ENCODE results near the gene NPPB.

The NPPB gene

DNA sequence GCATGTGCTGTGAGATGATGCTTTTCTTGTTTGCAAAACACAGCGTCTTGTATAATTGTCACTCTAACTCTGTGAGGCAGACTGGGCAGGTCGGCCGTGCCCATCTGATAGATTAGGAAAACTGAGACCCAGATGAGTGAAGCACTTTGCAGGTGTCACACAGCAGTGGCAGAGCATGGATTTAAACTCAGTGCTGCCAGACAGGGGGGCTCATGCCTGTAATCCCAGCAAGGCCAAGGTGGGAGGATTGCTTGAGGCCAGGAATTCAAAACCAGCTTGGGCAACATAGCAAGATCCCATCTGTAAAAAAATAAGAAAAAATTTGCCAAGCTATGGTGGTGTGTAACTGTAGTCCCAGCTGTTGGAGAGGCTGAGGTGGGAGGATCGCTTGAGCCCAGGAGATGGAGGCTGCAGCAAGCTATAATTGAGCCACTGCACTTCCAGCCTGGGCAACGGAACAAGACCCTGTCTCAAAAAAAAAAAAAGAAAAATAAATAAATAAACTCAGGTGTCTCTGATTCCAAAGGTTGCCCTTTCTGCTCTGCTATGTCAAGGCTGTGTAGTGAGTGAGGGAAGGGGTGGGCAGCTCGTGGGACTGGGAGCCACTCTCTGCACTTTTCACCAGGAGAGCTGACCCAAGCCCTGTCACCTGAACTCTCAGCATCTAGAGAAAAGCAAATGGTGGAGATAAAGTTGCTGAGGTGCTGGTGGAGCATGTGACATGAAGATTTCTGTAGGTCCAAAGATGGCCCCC, 32.9 kb upstream of the NPPB start:
- Histone ChIP-seq H3K4me3 (ENCODE audit: insufficient read depth, low read length, poor library complexity, severe bottlenecking) (no peak overlapping the region), H3K27ac (ENCODE audit: low read depth, low read length) (no peak overlapping the region), H3K4me2 (ENCODE audit: low read depth, low read length, poor library complexity, severe bottlenecking) (no peak overlapping the region), H3K9ac (ENCODE audit: low read length) (no peak overlapping the region), H3F3A (ENCODE audit: insufficient read depth) (no peaks in the 10 kb centered on the region), H3K36me3 (ENCODE audit: low read length) (no peaks in the 10 kb centered on the region), H3K9me2 (replicated peaks; ENCODE audit: insufficient read depth, low read length) (no peaks in the 10 kb centered on the region), H3K27me3 (ENCODE audit: low read length) (no peaks in the 10 kb centered on the region), H3K79me2 (ENCODE audit: insufficient read depth, low read length) (no peaks in the 10 kb centered on the region), H3K9me3 (ENCODE audit: insufficient read depth, low read length) (no peaks in the 10 kb centered on the region), H4K20me1 (ENCODE audit: low read depth, low read length) (no peaks in the 10 kb centered on the region), H2AFZ (ENCODE audit: low read depth, low read length, severe bottlenecking) (no peak overlapping the region)
- TF ChIP-seq, protein P1, sequence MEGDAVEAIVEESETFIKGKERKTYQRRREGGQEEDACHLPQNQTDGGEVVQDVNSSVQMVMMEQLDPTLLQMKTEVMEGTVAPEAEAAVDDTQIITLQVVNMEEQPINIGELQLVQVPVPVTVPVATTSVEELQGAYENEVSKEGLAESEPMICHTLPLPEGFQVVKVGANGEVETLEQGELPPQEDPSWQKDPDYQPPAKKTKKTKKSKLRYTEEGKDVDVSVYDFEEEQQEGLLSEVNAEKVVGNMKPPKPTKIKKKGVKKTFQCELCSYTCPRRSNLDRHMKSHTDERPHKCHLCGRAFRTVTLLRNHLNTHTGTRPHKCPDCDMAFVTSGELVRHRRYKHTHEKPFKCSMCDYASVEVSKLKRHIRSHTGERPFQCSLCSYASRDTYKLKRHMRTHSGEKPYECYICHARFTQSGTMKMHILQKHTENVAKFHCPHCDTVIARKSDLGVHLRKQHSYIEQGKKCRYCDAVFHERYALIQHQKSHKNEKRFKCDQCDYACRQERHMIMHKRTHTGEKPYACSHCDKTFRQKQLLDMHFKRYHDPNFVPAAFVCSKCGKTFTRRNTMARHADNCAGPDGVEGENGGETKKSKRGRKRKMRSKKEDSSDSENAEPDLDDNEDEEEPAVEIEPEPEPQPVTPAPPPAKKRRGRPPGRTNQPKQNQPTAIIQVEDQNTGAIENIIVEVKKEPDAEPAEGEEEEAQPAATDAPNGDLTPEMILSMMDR (IDR thresholded peaks at IDR 0.05; ENCODE audit: insufficient read depth, low read length, poor library complexity, severe bottlenecking) = no peak
- no peak for TF ChIP-seq EZH2phosphoT487 (conservative IDR thresholded peaks at IDR 0.05; ENCODE audit: low read length)

DNA sequence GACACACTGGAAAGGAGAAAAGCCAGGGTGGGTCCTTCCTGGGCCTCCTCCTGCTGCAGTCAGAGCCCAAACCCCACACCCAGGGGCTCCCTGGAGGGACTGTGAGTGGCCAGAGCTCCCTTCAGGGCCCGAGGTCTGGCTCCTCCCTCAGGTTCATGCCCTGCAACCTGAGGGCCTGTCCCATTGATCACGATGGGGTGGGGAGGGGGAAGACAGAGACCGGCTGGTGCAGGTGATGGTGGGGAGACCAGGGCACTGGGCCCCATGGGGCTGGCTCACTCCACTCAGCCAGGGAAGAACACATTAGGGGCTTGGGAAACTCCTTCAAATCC, 30.1 kb upstream of the NPPB start:
- Histone ChIP-seq H3K79me2 (ENCODE audit: insufficient read depth, low read length) (no peaks in the 10 kb centered on the region), H3K4me3 (ENCODE audit: insufficient read depth, low read length, poor library complexity, severe bottlenecking) (no peak overlapping the region), H3K4me2 (ENCODE audit: low read depth, low read length, poor library complexity, severe bottlenecking) (no peak overlapping the region), H3K27ac (ENCODE audit: low read depth, low read length) (no peak overlapping the region), H2AFZ (ENCODE audit: low read depth, low read length, severe bottlenecking) (no peak overlapping the region), H3F3A (ENCODE audit: insufficient read depth) (no peaks in the 10 kb centered on the region), H3K9ac (ENCODE audit: low read length) (no peak overlapping the region), H3K27me3 (ENCODE audit: low read length) (no peaks in the 10 kb centered on the region), H3K9me2 (replicated peaks; ENCODE audit: insufficient read depth, low read length) (no peaks in the 10 kb centered on the region), H4K20me1 (ENCODE audit: low read depth, low read length) (no peaks in the 10 kb centered on the region), H3K36me3 (ENCODE audit: low read length) (no peaks in the 10 kb centered on the region), H3K9me3 (ENCODE audit: insufficient read depth, low read length) (no peaks in the 10 kb centered on the region)
- no peak for TF ChIP-seq EZH2phosphoT487 (conservative IDR thresholded peaks at IDR 0.05; ENCODE audit: low read length)
- TF ChIP-seq, protein P1 (IDR thresholded peaks at IDR 0.05; ENCODE audit: insufficient read depth, low read length, poor library complexity, severe bottlenecking) = no peak

DNA sequence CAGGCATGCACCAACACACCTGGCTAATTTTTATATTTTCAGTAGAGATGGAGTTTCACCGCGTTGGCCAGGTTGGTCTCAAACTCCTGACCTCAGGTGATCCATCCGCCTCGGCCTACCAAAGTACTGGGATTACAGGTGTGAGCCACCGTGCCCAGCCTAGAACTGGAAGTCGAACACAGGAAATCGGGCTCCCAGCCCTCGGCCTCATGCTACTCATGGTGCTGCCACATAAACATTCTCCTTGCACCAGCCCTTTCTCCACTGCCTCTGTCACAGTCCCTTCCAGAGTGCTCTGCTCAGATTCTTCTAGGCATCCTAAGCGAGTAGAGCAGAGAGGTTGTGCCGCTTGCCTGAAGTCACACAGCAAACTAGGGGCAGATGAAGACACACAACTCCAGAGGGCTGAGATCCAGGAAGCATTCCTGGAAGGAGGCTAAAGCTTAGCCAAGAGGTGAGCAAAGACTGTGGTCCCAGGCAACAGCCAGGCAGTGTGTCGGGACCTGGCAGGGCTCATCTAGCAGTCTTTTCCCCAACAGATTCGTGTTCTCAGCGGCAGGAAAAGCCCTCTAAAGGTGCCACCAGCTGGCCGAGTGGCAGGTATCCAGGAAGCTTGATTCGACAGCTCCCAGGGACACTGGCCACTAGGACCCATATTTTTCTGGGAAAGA, 29.6 kb upstream of the NPPB start:
- no peaks in the 10 kb centered on the region for H3K27me3 ChIP-seq (ENCODE audit: low read length)
- no peak overlapping the region for H3K27ac ChIP-seq (ENCODE audit: low read depth, low read length)
- H4K20me1 ChIP-seq (ENCODE audit: low read depth, low read length) = no peaks in the 10 kb centered on the region
- no peak overlapping the region for H2AFZ ChIP-seq (ENCODE audit: low read depth, low read length, severe bottlenecking)
- no peaks in the 10 kb centered on the region for H3K9me2 ChIP-seq (replicated peaks; ENCODE audit: insufficient read depth, low read length)
- TF ChIP-seq, protein P1 (IDR thresholded peaks at IDR 0.05; ENCODE audit: insufficient read depth, low read length, poor library complexity, severe bottlenecking) = no peak
- no peak for TF ChIP-seq EZH2phosphoT487 (conservative IDR thresholded peaks at IDR 0.05; ENCODE audit: low read length)
- no peaks in the 10 kb centered on the region for H3K79me2 ChIP-seq (ENCODE audit: insufficient read depth, low read length)
- H3K4me2 ChIP-seq (ENCODE audit: low read depth, low read length, poor library complexity, severe bottlenecking) = no peak overlapping the region
- H3F3A ChIP-seq (ENCODE audit: insufficient read depth) = no peaks in the 10 kb centered on the region
- H3K4me3 ChIP-seq (ENCODE audit: insufficient read depth, low read length, poor library complexity, severe bottlenecking) = no peak overlapping the region
- H3K9me3 ChIP-seq (ENCODE audit: insufficient read depth, low read length) = no peaks in the 10 kb centered on the region
- H3K36me3 ChIP-seq (ENCODE audit: low read length) = no peaks in the 10 kb centered on the region
- H3K9ac ChIP-seq (ENCODE audit: low read length) = no peak overlapping the region
